C4-2B (cell line): ENCODE data around the gene SERTAD1.

Experiments
- ZFX ChIP-seq: fragments of 450-650 bp; IDR thresholded peaks from 2 replicates; pipeline ENCODE4 v1.6.1; 2017
- TF ChIP-seq, protein P1 (sequence below): fragments of 450-650 bp; conservative IDR thresholded peaks from 2 replicates; pipeline ENCODE4 v1.5.1; 2017; ENCODE audit warnings: mild to moderate bottlenecking

- TF ChIP-seq, protein P1, sequence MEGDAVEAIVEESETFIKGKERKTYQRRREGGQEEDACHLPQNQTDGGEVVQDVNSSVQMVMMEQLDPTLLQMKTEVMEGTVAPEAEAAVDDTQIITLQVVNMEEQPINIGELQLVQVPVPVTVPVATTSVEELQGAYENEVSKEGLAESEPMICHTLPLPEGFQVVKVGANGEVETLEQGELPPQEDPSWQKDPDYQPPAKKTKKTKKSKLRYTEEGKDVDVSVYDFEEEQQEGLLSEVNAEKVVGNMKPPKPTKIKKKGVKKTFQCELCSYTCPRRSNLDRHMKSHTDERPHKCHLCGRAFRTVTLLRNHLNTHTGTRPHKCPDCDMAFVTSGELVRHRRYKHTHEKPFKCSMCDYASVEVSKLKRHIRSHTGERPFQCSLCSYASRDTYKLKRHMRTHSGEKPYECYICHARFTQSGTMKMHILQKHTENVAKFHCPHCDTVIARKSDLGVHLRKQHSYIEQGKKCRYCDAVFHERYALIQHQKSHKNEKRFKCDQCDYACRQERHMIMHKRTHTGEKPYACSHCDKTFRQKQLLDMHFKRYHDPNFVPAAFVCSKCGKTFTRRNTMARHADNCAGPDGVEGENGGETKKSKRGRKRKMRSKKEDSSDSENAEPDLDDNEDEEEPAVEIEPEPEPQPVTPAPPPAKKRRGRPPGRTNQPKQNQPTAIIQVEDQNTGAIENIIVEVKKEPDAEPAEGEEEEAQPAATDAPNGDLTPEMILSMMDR: no peak
- TF ChIP-seq ZFX: no peak
Measured at GRCh38 chr19:40453151-40453735, 27.5 kb upstream of the SERTAD1 start.
